ENCODE results near the gene LYRM9. TPM values are rescaled to one million over a fixed set of nuclear protein-coding genes. Genes with fewer than 3 reads are reported as not detected.

LYRM9 gene
- total RNA-seq, 1 experiment from 2014 or later: 5.9 TPM

Other genes starting within 250 kb of the LYRM9 start
- 0.18 and 1.0 TPM in 2 replicates for gene NOS2, start 92.8 kb downstream of the LYRM9 start, total RNA-seq (2014; rRNA removed; shearing (Covaris generic))
- 17.2 and 21.8 TPM in 2 replicates for gene NLK, start 149.3 kb upstream of the LYRM9 start, total RNA-seq (2014; rRNA removed; shearing (Covaris generic))